Skeletal muscle tissue (tissue), 4 donors: ENCODE data around the gene RCBTB1. TPM values are rescaled to one million over a fixed set of nuclear protein-coding genes. Genes with fewer than 3 reads are reported as not detected.
"Not testable (repeated sequence)": the region's sequence is repeated elsewhere in the genome, so short reads cannot be mapped to it uniquely, and the experiment has no call there.

ENCODE experiments used
- H3K27ac ChIP-seq: one replicate; pipeline ENCODE4 v1.7.0; 2013; ENCODE audit warnings: mild to moderate bottlenecking, low read depth, low read length, inconsistent platforms
- H3K27me3 ChIP-seq, 3 donors: one replicate each; pipeline ENCODE4 v1.7.0; 2013; ENCODE audit warnings: low read length in 3 of 3; ENCODE audit not compliant: control insufficient read depth in 3 of 3, insufficient read depth in 3 of 3
- H3K36me3 ChIP-seq, 3 donors: one replicate each; pipeline ENCODE4 v1.7.0; 2013; ENCODE audit warnings: low read length in 3 of 3; ENCODE audit not compliant: control insufficient read depth in 3 of 3, insufficient read depth in 3 of 3
- H3K4me1 ChIP-seq, 3 donors: one replicate each; pipeline ENCODE4 v1.7.0; 2013; ENCODE audit warnings: low read length in 3 of 3, mild to moderate bottlenecking in 3 of 3; ENCODE audit not compliant: control insufficient read depth in 3 of 3, insufficient read depth in 3 of 3
- H3K4me3 ChIP-seq, 3 donors: one replicate each; pipeline ENCODE4 v1.7.0; 2013; ENCODE audit warnings: low read length in 3 of 3
- H3K9ac ChIP-seq, 3 donors: one replicate each; pipeline ENCODE4 v1.7.0; 2013; ENCODE audit warnings: low read length in 3 of 3, mild to moderate bottlenecking in 3 of 3, moderate library complexity in 2 of 3, low read depth in 1 of 3
- H3K9me3 ChIP-seq, 3 donors: one replicate each; pipeline ENCODE4 v1.7.0; 2013; ENCODE audit warnings: low read length in 3 of 3; ENCODE audit not compliant: control insufficient read depth in 3 of 3
- total RNA-seq: library from RNA; depleted of rRNA; stranded (reverse); fragments of >200 nt; gene quantifications from one replicate; pipeline ENCODE4 v1.2.3, GENCODE V29; 2014
- donor health status: Osteomylitis.

RCBTB1 gene
- total RNA-seq, 1 donor from 2014 or later: 9.4 TPM

DNA sequence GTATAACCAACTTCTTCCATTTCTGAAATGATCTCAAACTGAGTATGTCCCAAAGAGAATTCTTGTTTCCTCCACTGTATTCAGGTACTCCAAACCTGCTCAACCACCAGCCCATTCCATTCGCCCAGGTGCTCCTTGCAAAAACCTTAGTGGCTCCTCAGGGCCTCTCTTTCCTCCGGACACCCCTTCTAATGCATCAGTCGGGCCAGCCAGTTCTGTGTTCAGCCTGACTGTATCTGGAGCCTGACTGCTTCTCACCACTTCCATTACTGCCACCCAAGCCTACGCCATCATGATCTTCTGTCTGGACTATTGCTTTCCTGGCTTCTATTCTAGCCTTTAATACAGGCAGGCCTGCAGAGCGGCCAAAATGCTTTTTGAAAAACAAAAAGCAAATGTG is 88.1 kb downstream of the RCBTB1 start:
- H3K9ac ChIP-seq: no peak overlapping the region
- no peaks in the 10 kb centered on the region for H3K36me3 ChIP-seq
- no peaks in the 10 kb centered on the region for H3K9me3 ChIP-seq
- no peak overlapping the region for H3K27ac ChIP-seq
- H3K4me3 ChIP-seq: no peak overlapping the region
- H3K4me1 ChIP-seq: peaks cover 5 to 8% (median 7%) of the 10 kb centered on the region in 3 donors
- H3K27me3 ChIP-seq: no peaks in the 10 kb centered on the region

DNA sequence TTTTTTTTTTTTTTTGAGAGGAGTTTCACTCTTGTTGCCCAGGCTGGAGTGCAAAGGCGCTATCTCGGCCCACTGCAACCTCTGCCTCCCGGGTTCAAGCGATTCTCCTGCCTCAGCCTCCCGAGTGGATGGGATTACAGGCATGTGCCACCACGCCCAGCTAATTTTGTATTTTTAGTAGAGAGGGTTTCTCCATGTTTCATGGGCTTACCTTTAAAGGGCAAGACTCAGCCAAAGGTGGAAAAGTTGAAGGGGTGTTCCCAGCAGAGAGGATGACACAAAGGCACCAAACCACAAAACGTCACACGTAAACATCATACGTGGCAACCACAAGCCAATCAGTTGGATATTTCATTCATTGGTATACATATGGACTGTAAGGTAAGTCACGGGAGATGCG is 88.5 kb downstream of the RCBTB1 start:
- H3K27ac ChIP-seq: peak overlapping the region; percentile 83
- not testable (repeated sequence) for H3K27me3 ChIP-seq, H3K36me3 ChIP-seq, H3K9ac ChIP-seq, H3K4me1 ChIP-seq, H3K9me3 ChIP-seq
- H3K4me3 ChIP-seq: peak overlapping the region in 1 of 3 donors; percentile 63

DNA sequence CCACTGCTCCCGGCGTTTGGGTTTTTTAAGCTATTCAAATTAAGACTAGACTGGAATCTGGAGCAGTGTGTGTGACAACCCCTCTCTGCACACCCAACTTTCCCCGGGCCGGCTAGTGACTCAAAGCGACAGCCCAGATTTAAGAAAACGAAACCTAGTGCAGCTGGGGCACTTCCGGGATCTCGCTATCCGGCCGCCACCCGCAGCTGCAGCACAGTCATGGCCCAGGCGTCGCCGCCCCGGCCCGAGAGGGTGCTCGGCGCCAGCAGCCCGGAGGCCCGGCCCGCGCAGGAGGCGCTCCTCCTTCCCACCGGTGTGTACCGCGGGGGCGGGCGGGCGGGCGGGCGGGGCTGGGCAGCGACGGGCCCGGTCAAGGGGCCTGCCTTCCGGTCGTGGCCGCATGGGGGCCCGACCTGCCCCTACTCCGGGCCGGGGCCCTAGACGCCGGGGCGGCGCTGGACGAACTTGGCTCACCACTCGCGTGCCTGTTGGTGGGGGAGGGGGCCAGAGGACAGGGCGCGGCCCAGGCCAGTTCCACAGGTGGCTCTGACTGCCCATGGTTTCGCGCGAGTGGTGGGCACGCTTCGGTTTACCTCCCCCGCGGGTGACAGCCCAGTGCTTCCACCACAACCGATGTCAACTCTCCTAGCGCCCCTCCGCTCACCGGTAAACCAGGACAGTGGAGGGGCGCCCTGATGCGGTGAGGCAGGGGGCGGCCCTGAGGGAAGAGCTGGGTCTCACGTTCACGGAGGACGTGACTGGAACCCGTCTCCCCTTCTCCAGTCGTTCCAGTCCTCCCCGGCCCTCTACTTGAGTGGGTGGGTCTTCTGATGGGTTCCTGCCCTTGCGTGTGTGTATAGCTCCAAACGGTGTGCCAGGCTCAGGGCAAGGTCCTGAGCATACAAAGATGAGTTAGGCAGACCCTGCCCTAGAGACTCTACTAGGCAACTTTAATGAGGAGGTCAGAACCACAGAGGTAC is 89.3 kb downstream of the RCBTB1 start, which contains the start of gene PHF11:
Gene PHF11, plus strand, starts transcription at position 171 of the 980 bp plus-strand sequence. Its CDS starts 49 bp downstream, at position 220.
- H3K4me1 ChIP-seq: peaks cover 5 to 8% (median 7%) of the 10 kb centered on the region in 3 donors
- peak within 1 kb of the TSS; percentile 83 for H3K27ac ChIP-seq
- no peaks in the 10 kb centered on the region for H3K9me3 ChIP-seq
- H3K9ac ChIP-seq: peak within 1 kb of the TSS; percentile 78 to 84 (median 79)
- peaks cover 0 to 2% (median 0%) of the 10 kb centered on the region in 3 donors for H3K36me3 ChIP-seq
- H3K4me3 ChIP-seq: peak within 1 kb of the TSS; percentile 73 to 87 (median 79)
- H3K27me3 ChIP-seq: no peaks in the 10 kb centered on the region

DNA sequence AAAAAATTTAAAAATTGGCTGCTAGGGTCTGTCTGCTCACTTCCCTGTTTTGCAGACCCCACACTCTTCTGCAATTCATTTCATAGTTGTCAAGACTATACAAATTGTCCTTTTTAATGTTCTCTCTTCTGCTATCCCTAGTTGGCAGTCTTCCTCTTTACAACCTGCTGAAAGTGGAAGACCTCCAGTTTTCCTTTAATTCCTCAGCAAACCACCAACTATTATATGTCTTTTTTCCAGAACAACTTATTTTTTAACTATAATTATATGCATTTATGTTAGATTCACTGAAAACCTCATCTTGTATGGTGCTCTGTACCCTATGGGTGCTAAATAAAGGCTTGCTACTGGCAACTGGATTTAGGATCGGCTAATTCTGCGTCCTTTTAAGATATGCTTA is 90.7 kb downstream of the RCBTB1 start:
- H3K27ac ChIP-seq: peak overlapping the region; percentile 83
- peak overlapping the region in 2 of 3 donors; percentile 78 to 79 for H3K9ac ChIP-seq

DNA sequence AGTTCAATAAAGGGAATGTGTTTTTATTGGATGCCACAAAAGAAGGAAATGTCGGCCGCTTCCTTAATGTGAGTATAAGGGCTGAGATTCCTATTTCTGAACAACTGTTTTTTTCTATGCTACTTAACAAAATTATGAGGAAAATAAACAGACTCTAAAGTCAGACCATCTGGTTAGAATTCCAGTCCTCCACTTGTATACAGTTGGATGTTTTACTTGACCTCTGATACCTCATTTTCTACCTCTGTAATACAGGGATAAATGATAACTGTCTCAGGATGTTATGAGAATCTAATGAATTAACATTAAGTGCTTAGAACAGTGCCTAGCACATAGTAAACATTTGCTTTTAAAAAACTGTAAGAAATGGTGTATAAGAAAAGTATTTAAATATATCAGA is 96.8 kb downstream of the RCBTB1 start:
- no peak overlapping the region for H3K4me3 ChIP-seq
- H3K9ac ChIP-seq: no peak overlapping the region
- H3K27me3 ChIP-seq: no peaks in the 10 kb centered on the region
- no peaks in the 10 kb centered on the region for H3K9me3 ChIP-seq
- no peak overlapping the region for H3K27ac ChIP-seq
- peaks cover 0 to 17% (median 15%) of the 10 kb centered on the region in 3 donors for H3K36me3 ChIP-seq
- no peaks in the 10 kb centered on the region for H3K4me1 ChIP-seq

More for the DNA sequence above, 90.7 kb downstream of the RCBTB1 start:
- no peaks in the 10 kb centered on the region for H3K27me3 ChIP-seq
- H3K4me3 ChIP-seq: peak overlapping the region; percentile 73 to 87 (median 79)
- H3K9me3 ChIP-seq: no peaks in the 10 kb centered on the region
- H3K36me3 ChIP-seq: peaks cover 0 to 2% (median 0%) of the 10 kb centered on the region in 3 donors
- peaks cover 4 to 7% (median 5%) of the 10 kb centered on the region in 3 donors for H3K4me1 ChIP-seq

Other genes with a start within 250 kb of the RCBTB1 start
- gene CAB39L, start 141.5 kb downstream of the RCBTB1 start, total RNA-seq: 6.8 TPM
- gene SETDB2, start 141.3 kb downstream of the RCBTB1 start, total RNA-seq: 6.8 TPM
- 9.9 TPM for gene PHF11, start 89.6 kb downstream of the RCBTB1 start, total RNA-seq
- under 0.01 TPM for gene ARL11, start 42.9 kb upstream of the RCBTB1 start, total RNA-seq
- gene EBPL, start 105.9 kb upstream of the RCBTB1 start, total RNA-seq: 31.3 TPM
- gene KPNA3, start 207.1 kb upstream of the RCBTB1 start, total RNA-seq: 23.0 TPM